GM12878 (cell line): ENCODE results near the gene PRICKLE4. TPM values are rescaled to one million over a fixed set of nuclear protein-coding genes. Genes with fewer than 3 reads are reported as not detected.

Source experiments
- ATAC-seq: fragments of 200-7000 bp; cut with Tn5 transposase; 3 replicates; pipeline ENCODE4 v1.9.1; 2020; ENCODE audit warnings: mild to moderate bottlenecking, moderate library complexity
- BruUV-seq: library from RNA; stranded (reverse); fragments of 400-500 nt; replicated peaks from 2 replicates; lab custom pipeline; 2021; lab: Mats Ljungman, UMichigan
- CTCF ChIA-PET: fragments of 300-600 bp; sonication (Branson Sonifier 250); formaldehyde crosslinking; extraction: SDS; loops from one replicate; lab custom pipeline; 2021; ENCODE audit warnings: inconsistent platforms; lab: Yijun Ruan, JAX
- POLR2A ChIA-PET: fragments of 350-600 bp; formaldehyde crosslinking; extraction: SDS; loops from one replicate; lab custom pipeline; 2021; ENCODE audit warnings: inconsistent platforms; lab: Charles Lee
- RAD21 ChIA-PET: fragments of 300-600 bp; sonication (Branson Sonifier 250); formaldehyde crosslinking; loops from one replicate; lab custom pipeline; 2023; ENCODE audit warnings: antibody characterized with exemption; ENCODE audit not compliant: unreplicated experiment; lab: Charles Lee
- SMC1A ChIA-PET: fragments of 300-600 bp; sonication (Branson Sonifier 250); formaldehyde crosslinking; loops from one replicate; lab custom pipeline; 2023; ENCODE audit not compliant: unreplicated experiment, uncharacterized antibody; lab: Charles Lee
- DNase-seq: peaks from one replicate; pipeline ENCODE4 v3.0.0-alpha.2; 2011; ENCODE audit warnings: low read depth, low spot score
- FAIRE-seq: peaks from 3 replicates; lab custom pipeline; 2011; peaks lifted over from hg19 to GRCh38; lab: Jason Lieb, UNC
- H2AFZ ChIP-seq: 2 replicates; pipeline ENCODE4 v1.6.0; 2011; ENCODE audit warnings: low read depth, low read length, control low read depth; ENCODE audit not compliant: control insufficient read depth
- H3K27ac ChIP-seq: 2 replicates; pipeline ENCODE4 v1.5.1; 2011; ENCODE audit warnings: control low read depth; ENCODE audit not compliant: control insufficient read depth, insufficient read depth
- H3K27me3 ChIP-seq, 2 experiments: replicated peaks in 1 of 2; 2 replicates each; pipeline versions ENCODE4 v1.6.0 to v1.6.1; 2011; ENCODE audit warnings: low read length in 1 of 2; ENCODE audit not compliant: control insufficient read depth in 2 of 2, insufficient read depth in 2 of 2
- H3K36me3 ChIP-seq, 2 experiments: 2 replicates each; pipeline ENCODE4 v1.5.1; 2011; ENCODE audit warnings: low read length in 1 of 2; ENCODE audit not compliant: control insufficient read depth in 2 of 2, insufficient read depth in 2 of 2
- H3K4me1 ChIP-seq: 2 replicates; pipeline ENCODE4 v1.6.1; 2011; ENCODE audit warnings: mild to moderate bottlenecking, low read length, moderate library complexity, mixed read lengths; ENCODE audit not compliant: control insufficient read depth, insufficient read depth
- H3K4me2 ChIP-seq: 2 replicates; pipeline ENCODE4 v1.6.0; 2011; ENCODE audit warnings: control low read depth; ENCODE audit not compliant: control insufficient read depth, insufficient read depth
- H3K4me3 ChIP-seq: fragments of 200-600 bp; sonication (generic); 2 replicates; pipeline ENCODE4 v1.5.1; 2016
- H3K79me2 ChIP-seq: 2 replicates; pipeline ENCODE4 v1.6.0; 2011; ENCODE audit warnings: low read length; ENCODE audit not compliant: control insufficient read depth, insufficient read depth
- H3K9ac ChIP-seq: 2 replicates; pipeline ENCODE4 v1.8.0; 2011; ENCODE audit warnings: low read length, control low read depth, mixed read lengths; ENCODE audit not compliant: control insufficient read depth, insufficient read depth
- H3K9me3 ChIP-seq: replicated peaks from 3 replicates; pipeline ENCODE4 v1.5.1; 2011; ENCODE audit warnings: mild to moderate bottlenecking, low read length; ENCODE audit not compliant: control insufficient read depth, insufficient read depth
- H4K20me1 ChIP-seq: 2 replicates; pipeline ENCODE4 v1.6.0; 2011; ENCODE audit not compliant: control insufficient read depth, insufficient read depth
- FOXM1 ChIP-seq: IDR thresholded peaks from 2 replicates; pipeline ENCODE4 v1.6.1; 2012; ENCODE audit warnings: low read depth, mild to moderate bottlenecking, inconsistent platforms, low read length, moderate library complexity
- IRF4 ChIP-seq: IDR thresholded peaks from 2 replicates; pipeline ENCODE4 v1.6.1; 2011; ENCODE audit warnings: low read depth, low read length
- MEF2A ChIP-seq: IDR thresholded peaks from 2 replicates; pipeline ENCODE4 v1.6.1; 2011; ENCODE audit warnings: low read depth, mild to moderate bottlenecking, low read length, moderate library complexity; ENCODE audit not compliant: insufficient read depth
- NBN ChIP-seq: fragments of 450-650 bp; IDR thresholded peaks from 2 replicates; pipeline ENCODE4 v1.6.1; 2016
- NFIC ChIP-seq: IDR thresholded peaks from 2 replicates; pipeline ENCODE4 v1.6.1; 2012; ENCODE audit warnings: low read depth, mild to moderate bottlenecking, inconsistent platforms, low read length, moderate library complexity
- NR2C2 ChIP-seq: IDR thresholded peaks from 2 replicates; pipeline ENCODE4 v1.6.1; 2011; ENCODE audit warnings: borderline replicate concordance, low read depth; ENCODE audit not compliant: control insufficient read depth, insufficient read length
- PAX5 ChIP-seq: IDR thresholded peaks from 2 replicates; pipeline ENCODE4 v1.6.1; 2011; ENCODE audit warnings: low read depth, low read length, borderline replicate concordance
- POLR2AphosphoS2 ChIP-seq: IDR thresholded peaks from 2 replicates; pipeline ENCODE4 v1.6.1; 2011; ENCODE audit warnings: low read depth, mild to moderate bottlenecking, low read length, improper control_type of control experiment, moderate library complexity
- POLR2AphosphoS5 ChIP-seq: IDR thresholded peaks from 2 replicates; pipeline ENCODE4 v1.6.1; 2011; ENCODE audit warnings: mild to moderate bottlenecking, low read length, inconsistent platforms
- POU2F2 ChIP-seq: IDR thresholded peaks from 3 replicates; pipeline ENCODE4 v1.6.1; 2011; ENCODE audit warnings: low read depth, mild to moderate bottlenecking, low read length, borderline replicate concordance
- RUNX3 ChIP-seq: IDR thresholded peaks from 2 replicates; pipeline ENCODE4 v1.6.1; 2012; ENCODE audit warnings: low read length, inconsistent platforms
- SUZ12 ChIP-seq: fragments of 200-600 bp; sonication (generic); IDR thresholded peaks from one replicate; pipeline ENCODE4 v1.6.1; 2018; ENCODE audit warnings: antibody characterized with exemption, mild to moderate bottlenecking; ENCODE audit not compliant: unreplicated experiment
- TCF12 ChIP-seq: IDR thresholded peaks from 2 replicates; pipeline ENCODE4 v1.6.1; 2011; ENCODE audit warnings: low read depth, mild to moderate bottlenecking, low read length
- WGBS: methylation state at CpG from one replicate; pipeline ENCODE4 v1.1.6; 2016; ENCODE audit warnings: low lambda C conversion rate; ENCODE audit not compliant: insufficient replicate concordance, insufficient coverage; ENCODE audit errors: missing lambda C conversion rate; 5-methylcytosine and 5-hydroxymethylcytosine counted together
- in situ Hi-C: fragments of 300-500 bp; cut with MboI; formaldehyde crosslinking; loops from 9 replicates; pipeline ENCODE4 v1.14.3; 2018; ENCODE audit warnings: mixed read lengths
- intact Hi-C: fragments of 100-400 bp; cut with micrococcal nuclease; formaldehyde crosslinking; loops from one replicate; pipeline ENCODE4 v1.14.2; 2022; ENCODE audit not compliant: unreplicated experiment
- polyA plus RNA-seq, 11 experiments: library from polyadenylated mRNA; depleted of rRNA in 4 of 11; unstranded in 6 of 11; stranded (reverse) in 5 of 11; fragments of >200 nt; fragmentation: Nextera tagmentation in 4 of 11; fragmentation: Illumina TruSeq in 1 of 11; extraction: Ambion mirVana in 4 of 11; extraction: Trizol in 1 of 11; gene quantifications; 1 replicate in 1 of 11; 2 replicates in 10 of 11; pipeline versions ENCODE4 v1.2.1 to v1.2.3, GENCODE V29; 2011 to 2016; ENCODE audit warnings: inconsistent platforms in 2 of 11, missing spikeins in 2 of 11, low read depth in 1 of 11
- total RNA-seq, 4 experiments: library from RNA; depleted of rRNA in 3 of 4; stranded (reverse); fragments of >200 nt in 3 of 4; fragmentation: Illumina TruSeq in 1 of 4; extraction: Trizol in 1 of 4; gene quantifications; 2 replicates each; pipeline versions ENCODE4 v1.2.1 to v1.2.3, GENCODE V29; 2013 to 2021
- TF ChIP-seq, protein P1 (sequence below): fragments of 450-650 bp; IDR thresholded peaks from 2 replicates; pipeline ENCODE4 v1.6.1; 2017; ENCODE audit warnings: mild to moderate bottlenecking
- TF ChIP-seq, protein P2 (sequence below): fragments of 450-650 bp; IDR thresholded peaks from 2 replicates; pipeline ENCODE4 v1.6.1; 2017; ENCODE audit warnings: borderline replicate concordance
- TF ChIP-seq, protein P3 (sequence below): fragments of 450-650 bp; IDR thresholded peaks from 2 replicates; pipeline ENCODE4 v1.6.1; 2017; ENCODE audit warnings: mild to moderate bottlenecking, moderate library complexity

The PRICKLE4 gene
- total and polyA plus RNA-seq, 10 of the 15 experiments (the other 5 are each of a cell fraction or from before 2014, with no cell fraction given) = 0.33 to 0.85 (median 0.35) TPM; not detected in 7

DNA sequence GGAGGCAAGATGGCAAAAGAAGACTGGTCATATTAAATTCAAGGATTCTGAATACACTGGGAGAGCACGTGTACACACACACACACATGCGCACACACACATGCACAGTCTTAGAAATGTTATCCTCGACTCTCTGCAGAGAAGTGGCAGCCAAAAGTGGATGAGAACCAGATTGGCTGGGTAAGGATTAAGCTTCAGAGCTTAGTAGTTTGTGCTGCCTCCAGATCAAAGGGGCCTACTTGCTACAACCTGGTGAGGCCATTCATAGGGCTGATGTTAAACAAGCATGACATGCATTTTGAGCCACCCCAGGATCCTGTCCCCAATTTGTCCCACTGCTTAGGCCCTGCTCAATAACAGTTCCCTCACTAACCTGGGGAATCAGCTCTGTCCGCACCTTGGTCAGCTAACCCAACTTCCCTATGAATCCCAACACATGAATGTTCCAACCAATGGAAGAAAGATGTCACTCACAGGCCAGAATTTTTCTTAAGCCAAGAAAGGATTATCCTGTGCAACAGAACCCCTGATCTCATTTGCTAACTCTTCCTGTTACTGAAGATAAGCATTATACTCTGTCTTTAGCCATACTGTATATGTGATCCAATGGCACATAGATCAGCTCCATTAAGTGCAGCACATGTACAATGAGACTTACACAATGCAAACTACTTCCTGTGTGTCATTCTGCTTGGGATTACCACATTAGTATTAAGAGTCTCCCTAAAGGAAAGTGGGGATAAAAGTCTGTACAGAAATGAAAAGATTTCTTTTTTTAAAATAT is 37.9 kb downstream of the PRICKLE4 start (continued):
- TF ChIP-seq, protein P1, sequence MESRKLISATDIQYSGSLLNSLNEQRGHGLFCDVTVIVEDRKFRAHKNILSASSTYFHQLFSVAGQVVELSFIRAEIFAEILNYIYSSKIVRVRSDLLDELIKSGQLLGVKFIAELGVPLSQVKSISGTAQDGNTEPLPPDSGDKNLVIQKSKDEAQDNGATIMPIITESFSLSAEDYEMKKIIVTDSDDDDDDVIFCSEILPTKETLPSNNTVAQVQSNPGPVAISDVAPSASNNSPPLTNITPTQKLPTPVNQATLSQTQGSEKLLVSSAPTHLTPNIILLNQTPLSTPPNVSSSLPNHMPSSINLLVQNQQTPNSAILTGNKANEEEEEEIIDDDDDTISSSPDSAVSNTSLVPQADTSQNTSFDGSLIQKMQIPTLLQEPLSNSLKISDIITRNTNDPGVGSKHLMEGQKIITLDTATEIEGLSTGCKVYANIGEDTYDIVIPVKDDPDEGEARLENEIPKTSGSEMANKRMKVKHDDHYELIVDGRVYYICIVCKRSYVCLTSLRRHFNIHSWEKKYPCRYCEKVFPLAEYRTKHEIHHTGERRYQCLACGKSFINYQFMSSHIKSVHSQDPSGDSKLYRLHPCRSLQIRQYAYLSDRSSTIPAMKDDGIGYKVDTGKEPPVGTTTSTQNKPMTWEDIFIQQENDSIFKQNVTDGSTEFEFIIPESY = no peak
- TF ChIP-seq FOXM1 (no peak), PAX5 (no peak), MEF2A (no peak), NBN (no peak), RUNX3 (no peak), POLR2AphosphoS5 (no peak), POU2F2 (no peak)
- TF ChIP-seq, protein P2, sequence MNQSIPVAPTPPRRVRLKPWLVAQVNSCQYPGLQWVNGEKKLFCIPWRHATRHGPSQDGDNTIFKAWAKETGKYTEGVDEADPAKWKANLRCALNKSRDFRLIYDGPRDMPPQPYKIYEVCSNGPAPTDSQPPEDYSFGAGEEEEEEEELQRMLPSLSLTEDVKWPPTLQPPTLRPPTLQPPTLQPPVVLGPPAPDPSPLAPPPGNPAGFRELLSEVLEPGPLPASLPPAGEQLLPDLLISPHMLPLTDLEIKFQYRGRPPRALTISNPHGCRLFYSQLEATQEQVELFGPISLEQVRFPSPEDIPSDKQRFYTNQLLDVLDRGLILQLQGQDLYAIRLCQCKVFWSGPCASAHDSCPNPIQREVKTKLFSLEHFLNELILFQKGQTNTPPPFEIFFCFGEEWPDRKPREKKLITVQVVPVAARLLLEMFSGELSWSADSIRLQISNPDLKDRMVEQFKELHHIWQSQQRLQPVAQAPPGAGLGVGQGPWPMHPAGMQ = no peak

DNA sequence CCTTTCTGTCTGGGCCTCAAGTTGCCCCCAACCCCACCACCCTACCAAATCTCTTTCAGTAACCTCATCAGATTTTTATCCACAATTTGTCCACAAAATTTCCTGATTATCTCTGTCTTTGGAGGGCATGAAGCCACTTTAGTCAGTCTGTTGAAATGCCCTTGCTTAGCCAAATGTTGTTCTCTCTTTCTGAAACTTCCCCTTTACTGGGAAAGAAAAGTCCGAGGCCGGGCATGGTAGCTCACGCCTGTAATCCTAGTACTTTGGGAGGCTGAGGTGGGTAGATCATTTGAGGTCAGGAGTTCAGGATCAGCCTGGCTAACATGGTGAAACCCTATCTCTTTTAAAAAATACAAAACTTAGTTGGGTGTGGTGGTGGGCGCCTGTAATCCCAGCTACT is 40.7 kb downstream of the PRICKLE4 start:
- in situ Hi-C loops = no loop called here
- H3K4me2 ChIP-seq = no peak overlapping the region
- intact Hi-C loops = no loop called here
- no peaks in the 10 kb centered on the region for H3K36me3 ChIP-seq
- no peaks in the 10 kb centered on the region for H3K9me3 ChIP-seq
- POLR2A ChIA-PET = interaction anchor here (0.6 kb wide), 1 partner anchor 243 kb away, joined by 5 read pairs; no protein-coding TSS in a partner anchor
- RAD21 ChIA-PET = no interaction called here
- FAIRE-seq = no peak
- no peak for DNase-seq
- ATAC-seq = no peak
- no peaks in the 10 kb centered on the region for H3K27me3 ChIP-seq
- WGBS = 98% methylated on average over 4 of the region's 4 CpGs
- no peak overlapping the region for H3K9ac ChIP-seq
- H3K4me3 ChIP-seq = no peak overlapping the region
- H3K79me2 ChIP-seq = no peaks in the 10 kb centered on the region
- no peak overlapping the region for H2AFZ ChIP-seq
- SMC1A ChIA-PET = no interaction called here
- CTCF ChIA-PET = no interaction called here
- no peaks in the 10 kb centered on the region for H3K4me1 ChIP-seq
- no TSS peak for BruUV-seq
- H4K20me1 ChIP-seq = no peaks in the 10 kb centered on the region
- H3K27ac ChIP-seq = no peak overlapping the region
- TF ChIP-seq IRF4 (no peak), POLR2AphosphoS2 (no peak), NR2C2 (no peak), NFIC (no peak), TCF12 (no peak), SUZ12 (no peak), POLR2AphosphoS5 (no peak)
- TF ChIP-seq, protein P3, sequence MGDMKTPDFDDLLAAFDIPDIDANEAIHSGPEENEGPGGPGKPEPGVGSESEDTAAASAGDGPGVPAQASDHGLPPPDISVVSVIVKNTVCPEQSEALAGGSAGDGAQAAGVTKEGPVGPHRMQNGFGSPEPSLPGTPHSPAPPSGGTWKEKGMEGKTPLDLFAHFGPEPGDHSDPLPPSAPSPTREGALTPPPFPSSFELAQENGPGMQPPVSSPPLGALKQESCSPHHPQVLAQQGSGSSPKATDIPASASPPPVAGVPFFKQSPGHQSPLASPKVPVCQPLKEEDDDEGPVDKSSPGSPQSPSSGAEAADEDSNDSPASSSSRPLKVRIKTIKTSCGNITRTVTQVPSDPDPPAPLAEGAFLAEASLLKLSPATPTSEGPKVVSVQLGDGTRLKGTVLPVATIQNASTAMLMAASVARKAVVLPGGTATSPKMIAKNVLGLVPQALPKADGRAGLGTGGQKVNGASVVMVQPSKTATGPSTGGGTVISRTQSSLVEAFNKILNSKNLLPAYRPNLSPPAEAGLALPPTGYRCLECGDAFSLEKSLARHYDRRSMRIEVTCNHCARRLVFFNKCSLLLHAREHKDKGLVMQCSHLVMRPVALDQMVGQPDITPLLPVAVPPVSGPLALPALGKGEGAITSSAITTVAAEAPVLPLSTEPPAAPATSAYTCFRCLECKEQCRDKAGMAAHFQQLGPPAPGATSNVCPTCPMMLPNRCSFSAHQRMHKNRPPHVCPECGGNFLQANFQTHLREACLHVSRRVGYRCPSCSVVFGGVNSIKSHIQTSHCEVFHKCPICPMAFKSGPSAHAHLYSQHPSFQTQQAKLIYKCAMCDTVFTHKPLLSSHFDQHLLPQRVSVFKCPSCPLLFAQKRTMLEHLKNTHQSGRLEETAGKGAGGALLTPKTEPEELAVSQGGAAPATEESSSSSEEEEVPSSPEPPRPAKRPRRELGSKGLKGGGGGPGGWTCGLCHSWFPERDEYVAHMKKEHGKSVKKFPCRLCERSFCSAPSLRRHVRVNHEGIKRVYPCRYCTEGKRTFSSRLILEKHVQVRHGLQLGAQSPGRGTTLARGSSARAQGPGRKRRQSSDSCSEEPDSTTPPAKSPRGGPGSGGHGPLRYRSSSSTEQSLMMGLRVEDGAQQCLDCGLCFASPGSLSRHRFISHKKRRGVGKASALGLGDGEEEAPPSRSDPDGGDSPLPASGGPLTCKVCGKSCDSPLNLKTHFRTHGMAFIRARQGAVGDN = no peak
- TF ChIP-seq, all 136 proteins: peak for 0
